Fibroblast of lung (primary cell): ENCODE results near the gene RUNX1.

ENCODE experiments used
- CTCF ChIP-seq, 2 donors: IDR thresholded peaks in 1 of 2; conservative IDR thresholded peaks in 1 of 2; 1 replicate in 1 of 2; 2 replicates in 1 of 2; pipeline ENCODE4 v1.5.1; 2011 to 2012; ENCODE audit warnings: low read length in 2 of 2, control low read depth in 1 of 2, inconsistent platforms in 1 of 2, low read depth in 1 of 2, mild to moderate bottlenecking in 1 of 2
- EZH2 ChIP-seq: IDR thresholded peaks from 2 replicates; pipeline ENCODE4 v1.5.1; 2012; ENCODE audit warnings: low read length, control low read depth, mild to moderate bottlenecking; ENCODE audit errors: missing control alignments

GRCh38 chr21:35025206-35026152, 23.6 kb downstream of the RUNX1 start:
- TF ChIP-seq CTCF (conservative IDR thresholded peaks at IDR 0.05 in 1 of 2, IDR thresholded peaks at IDR 0.05 in 1 of 2; ENCODE audit: low read depth in 1 of 2, low read length in 2 of 2): no peak
- TF ChIP-seq EZH2: no peak
